CD4-positive, alpha-beta T cell treated with Interleukin-12 subunit alpha and Interleukin-12 subunit beta, for 1 hour (primary cell): Measurements from ENCODE around the gene GOLGB1.
"Not testable (repeated sequence)": the region's sequence is repeated elsewhere in the genome, so short reads cannot be mapped to it uniquely, and the experiment has no call there.

Source experiments
- DNase-seq: peaks from one replicate; pipeline ENCODE4 v3.0.0-alpha.2; 2020

GOLGB1 gene

DNA sequence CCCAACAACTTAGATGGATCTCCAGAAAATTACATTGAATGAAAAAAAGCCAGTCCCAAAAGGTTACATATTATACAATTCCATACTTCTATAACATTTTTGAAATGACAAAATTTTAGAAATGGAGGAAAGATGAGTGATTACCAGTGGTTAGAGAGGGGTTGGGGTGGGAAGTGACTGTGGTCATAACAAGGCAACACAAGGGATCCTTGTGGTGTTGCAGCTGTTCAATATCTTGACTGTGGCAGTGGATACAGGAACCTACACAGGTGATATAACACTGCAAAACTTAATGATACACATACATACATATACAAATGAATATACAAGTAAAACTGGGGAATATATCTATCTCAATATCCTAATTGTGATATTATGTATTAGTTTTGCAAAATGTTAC is 9.6 kb downstream of the GOLGB1 start:
- DNase-seq, result no peak

DNA sequence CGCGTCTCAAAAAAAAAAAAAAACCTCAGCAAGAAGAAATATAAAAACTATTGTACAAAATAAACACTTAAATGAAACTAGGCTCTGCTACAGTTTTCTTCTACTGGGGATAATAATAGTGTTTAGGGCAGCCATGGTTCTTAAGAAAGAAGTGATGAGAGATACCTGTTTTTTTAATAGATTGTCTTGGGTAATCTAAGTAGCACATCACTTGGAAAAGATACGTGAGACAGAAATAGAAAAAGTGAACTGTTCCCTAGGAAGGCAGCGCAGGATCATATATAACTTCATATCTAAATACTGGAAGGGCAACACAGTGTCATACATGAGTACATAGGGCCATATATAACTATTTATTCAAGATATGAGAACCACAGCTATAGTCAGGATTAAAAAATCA is 11.9 kb downstream of the GOLGB1 start:
- no peak for DNase-seq

DNA sequence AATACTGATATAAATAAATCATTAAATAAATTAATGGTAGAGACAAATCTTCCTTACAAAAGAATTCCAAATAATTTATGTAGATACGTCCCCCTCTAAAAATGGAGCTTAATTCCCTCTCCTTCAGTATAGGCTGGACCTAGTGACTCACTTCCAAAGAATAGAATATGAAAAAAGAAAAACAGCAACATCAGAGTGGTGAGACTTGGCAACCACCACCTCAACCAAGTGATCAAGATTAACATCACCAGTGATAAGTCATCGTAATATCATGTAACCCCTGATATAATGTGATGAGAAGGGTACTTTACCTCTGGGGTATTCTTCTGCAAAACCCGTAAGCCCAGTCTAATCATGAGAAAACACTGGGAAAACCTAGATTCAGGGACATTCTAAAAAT is 13.4 kb downstream of the GOLGB1 start:
- no peak for DNase-seq

DNA sequence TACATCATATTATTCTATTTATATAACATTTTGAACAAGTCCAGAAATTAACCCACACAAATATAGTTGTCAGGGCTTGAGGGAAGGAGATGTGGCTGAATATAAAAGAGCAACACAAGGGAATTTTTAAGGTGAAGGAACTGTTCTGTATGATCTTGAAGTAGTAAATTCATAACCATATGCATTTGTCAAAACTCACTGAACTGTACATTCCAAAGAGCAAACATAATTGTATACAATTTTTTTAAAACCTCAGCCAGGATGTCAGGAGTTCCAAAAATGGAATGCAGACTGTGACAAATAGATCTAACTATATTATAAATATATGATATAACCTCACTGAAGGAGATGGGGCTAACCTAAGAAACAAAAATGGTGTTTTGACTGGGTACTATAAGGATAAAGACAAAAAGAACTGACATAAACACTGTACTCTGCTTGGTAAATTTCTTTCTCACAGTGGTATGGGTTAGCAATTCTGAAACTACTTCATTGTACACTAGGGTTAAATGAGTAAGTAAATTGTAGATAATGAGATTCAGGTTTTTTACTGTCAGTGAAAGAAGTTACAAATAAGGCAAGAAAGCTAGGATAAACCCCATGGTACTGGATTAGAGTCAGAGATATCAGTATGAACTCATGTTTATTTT is 14.4 kb downstream of the GOLGB1 start:
- no peak for DNase-seq

DNA sequence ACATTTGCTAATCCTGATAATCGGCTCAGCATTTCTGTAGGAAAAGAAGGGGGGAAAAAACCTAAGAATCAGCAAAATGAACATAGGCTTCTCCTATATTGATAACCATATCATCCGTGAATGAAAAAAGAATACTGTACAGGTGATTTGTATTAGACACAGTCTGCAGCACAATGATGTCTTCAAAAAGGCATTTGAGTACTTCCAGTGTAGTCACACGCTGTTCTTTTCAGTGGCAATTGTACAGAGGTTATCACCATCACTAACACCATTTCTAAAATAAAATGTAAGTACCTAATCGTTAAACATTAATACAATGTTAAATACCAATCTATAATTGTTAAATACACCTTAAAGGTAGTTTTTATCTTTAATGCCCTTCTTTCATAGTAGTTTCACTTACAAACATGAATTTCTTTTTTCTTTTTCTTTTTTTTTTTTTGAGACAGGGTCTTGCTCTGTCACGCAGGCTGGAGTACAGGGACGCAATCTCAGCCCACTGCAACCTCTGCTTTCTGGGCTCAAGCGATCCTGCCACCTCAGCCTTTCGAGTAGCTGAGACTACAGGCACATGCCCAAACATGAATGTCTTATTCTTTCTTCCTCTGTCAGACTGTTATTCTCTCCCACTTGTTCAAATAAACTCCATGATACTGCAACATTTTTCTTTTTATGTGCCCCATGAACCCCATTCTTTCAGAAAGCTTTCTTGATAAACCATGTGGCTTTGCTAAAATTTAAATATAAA is 18.4 kb downstream of the GOLGB1 start:
- no peak for DNase-seq

DNA sequence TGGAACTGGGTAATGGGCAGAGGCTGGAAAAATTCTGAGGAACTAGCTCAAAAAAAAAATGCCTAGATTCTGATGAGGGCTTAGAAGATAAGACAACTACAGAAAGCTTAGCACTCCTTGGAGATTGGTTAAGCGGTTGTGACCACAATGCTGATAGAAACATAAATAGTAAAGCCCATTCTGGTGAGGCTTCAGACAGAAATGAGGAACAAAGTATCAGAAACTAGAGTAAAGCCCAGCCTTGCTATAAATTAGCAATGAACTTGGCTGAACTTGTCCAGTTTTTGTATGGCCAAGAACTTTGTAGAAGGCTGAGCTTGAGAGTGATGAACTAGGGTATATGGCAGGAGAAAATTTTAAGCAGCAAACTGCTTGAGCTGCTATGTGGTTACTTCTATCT is 25.4 kb downstream of the GOLGB1 start:
- DNase-seq, result no peak

DNA sequence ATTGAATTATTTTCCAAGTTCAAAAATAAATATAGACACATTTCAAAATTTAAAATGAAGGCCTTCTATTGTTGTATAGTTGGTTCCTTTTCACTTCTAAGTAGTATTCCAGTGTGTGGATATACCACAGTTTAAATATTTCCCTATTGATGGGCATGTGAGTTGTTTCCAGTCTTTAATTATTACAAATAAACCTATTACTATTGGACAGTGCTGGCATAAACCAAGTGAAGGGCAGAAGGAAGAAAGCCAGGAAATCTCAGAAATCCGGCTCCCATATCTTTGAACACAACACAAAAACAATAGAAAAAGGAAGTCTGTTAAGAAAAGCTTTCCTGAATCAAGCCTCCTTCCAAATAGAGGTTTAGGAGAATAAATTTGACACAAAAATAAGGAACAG is 26.1 kb downstream of the GOLGB1 start:
- no peak for DNase-seq

DNA sequence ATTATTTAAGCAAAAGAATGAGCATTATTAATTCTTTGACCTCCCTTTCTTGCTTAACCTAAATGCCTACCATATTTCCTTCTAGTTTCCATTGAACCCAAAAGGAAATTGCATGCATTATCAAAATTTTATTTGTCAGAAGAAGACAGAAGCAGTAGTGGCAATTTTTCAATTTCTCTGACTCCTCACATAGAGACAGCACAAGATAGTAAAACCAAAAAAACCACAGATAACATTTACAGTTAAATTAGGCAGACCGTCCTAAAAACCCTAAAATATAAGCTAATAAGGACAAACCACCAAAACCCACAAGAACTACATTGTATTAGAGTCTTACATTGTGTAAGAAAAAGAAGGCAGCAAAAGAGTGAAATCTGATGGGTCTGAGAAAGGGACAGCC is 27.1 kb downstream of the GOLGB1 start:
- DNase-seq, result no peak

DNA sequence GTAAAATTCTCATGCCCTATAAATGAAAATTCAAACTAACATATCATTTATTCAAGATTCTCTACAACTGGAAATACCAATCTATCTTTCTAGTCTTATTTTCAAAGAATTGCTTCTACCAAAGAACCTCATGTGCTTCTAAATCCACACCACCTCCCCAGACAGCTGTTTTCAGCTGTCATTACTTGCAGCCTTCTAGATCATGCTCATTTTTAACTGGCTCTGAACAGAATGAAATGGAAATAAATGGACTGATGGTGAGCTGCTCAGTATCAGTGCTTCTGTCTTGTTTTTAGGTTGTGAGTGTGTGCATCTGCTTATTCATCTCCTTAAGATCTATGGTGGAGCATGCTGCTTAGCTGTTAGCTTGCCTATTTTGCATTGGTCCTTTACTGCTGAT is 29.4 kb downstream of the GOLGB1 start:
- no peak for DNase-seq

DNA sequence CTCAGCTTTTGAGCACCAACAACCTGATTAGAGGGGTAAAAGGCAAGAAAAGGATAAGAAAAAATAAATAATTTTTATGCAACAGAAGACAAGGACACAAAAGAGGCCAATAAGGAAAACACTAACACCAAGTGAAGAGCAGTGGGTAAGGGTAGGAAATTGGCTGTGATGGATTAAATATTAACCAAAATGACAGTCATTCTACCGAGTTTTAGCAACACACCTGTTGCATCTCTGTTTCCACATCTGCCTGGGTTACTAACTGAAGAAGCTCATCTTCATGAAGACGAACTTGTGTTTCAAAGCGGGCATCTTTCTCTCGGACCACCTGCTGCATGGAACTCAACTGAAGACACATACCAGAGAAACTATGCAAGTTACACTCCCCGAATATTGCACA is 30.1 kb downstream of the GOLGB1 start:
- DNase-seq, result no peak

DNA sequence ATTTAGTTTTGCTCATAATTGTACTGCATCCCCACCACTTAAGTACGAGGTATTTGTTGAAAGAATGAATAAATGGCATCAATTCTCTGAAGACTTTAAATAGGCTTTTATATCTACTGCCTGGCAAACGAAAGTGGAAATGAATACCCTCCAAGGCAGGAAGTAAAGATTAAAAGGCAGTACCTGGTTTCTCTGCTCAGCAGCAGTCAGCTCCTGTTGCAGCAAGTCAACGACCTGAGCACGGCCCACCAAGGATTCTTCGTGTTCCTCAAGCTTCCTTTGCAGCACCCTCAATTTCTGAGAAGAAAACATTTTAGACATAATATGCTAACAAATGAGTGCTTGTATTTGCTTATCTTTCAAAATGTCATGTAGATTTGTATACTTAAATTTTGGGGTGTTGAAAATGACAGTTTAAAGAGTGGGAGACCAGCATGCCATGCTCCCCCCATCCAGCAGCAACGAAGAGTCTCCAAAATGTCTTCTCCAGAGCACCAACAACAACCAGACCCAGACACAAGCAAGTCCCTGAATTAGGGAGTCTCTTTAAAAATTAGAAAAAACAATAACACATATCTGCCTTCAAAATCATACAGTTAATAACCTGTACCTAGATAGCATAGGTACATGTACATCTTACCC is 31.2 kb downstream of the GOLGB1 start:
- peak; percentile 44 for DNase-seq

DNA sequence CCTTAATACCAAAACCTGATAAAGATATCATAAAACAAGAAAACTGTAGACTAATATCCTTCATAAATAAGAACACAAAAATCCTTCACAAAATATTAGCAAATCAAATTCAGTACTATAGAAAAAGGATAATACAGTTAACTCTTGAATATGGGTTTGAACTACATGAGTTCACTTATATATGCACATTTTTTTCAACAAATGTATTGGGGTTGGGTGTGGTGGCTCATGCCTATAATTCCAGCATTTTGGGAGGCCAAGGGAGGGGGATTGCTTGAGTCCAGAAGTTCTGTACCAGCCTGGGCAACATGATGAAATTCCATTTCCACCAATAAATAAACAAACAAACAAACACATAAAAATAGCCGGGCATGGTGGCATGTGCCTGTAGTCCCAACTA is 39.2 kb downstream of the GOLGB1 start:
- no peak for DNase-seq

DNA sequence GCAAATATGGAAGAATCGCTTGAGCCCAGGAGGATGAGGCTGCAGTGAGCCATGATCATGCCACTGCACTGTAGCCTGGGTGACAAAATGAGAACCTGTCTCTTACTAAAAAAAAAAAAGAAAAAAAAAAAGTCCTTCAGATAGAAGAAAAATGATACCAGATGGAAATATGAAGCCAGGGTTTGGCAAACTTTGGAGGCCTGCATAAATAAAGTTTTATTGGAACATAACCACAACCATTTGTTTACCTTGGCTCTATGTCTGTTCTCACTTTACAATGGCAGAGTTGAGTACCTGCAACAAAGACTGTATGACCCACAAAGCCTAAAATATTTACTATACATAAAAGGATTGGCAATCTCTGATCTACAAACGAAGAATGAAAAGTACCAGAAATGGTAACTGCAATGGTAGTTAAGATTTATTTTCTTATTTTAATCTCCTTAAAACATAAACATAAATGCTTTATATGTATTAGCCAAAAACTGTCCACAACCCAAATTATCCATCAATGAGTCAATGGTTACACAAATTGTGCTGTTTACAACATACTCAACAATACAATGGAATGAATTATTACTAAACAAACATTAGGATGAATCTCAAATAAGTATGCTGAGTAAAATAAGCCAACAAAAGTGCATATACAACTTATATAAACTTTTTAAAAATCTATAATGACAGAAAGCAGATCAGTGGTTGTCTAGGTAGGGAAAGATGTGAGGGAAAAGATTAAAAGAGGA is 41.8 kb downstream of the GOLGB1 start:
- DNase-seq, result no peak

DNA sequence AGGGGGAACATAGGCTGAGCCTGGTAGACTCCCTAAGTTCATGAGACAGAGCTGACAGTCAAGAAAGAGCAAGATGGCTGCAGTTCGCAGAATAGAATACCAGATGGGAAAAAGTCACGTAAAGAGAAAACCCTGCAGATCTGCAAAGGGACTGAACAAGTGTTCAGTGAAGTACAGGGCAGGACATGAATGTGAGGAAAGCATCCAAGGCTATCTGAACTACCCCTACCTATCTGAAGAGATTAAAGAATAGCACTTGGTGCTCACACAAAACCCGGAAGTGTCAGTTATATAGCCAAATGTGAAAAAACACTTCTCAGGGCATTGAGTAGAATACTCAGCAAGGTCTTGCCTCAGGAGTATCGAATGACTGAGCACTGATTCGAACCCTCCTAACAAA is 44.0 kb downstream of the GOLGB1 start:
- no peak for DNase-seq

DNA sequence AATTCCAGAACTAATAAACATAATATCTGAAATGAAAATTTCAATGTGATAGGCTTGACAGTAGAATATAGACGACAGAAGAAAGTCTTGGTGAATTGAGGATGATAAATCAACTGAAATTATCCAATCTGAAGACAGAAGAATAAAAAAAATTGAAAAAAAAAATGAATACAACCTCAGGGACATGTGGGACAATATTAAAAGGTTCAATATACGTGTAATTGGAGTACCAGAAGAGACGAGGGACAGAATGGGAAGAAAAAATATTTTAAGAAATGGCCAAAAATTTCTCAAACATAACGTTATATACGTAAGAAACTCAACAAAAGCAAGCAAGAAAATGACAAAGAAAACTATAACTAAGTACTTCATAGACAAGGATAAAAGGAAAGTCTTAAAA is 45.6 kb downstream of the GOLGB1 start:
- no peak for DNase-seq

DNA sequence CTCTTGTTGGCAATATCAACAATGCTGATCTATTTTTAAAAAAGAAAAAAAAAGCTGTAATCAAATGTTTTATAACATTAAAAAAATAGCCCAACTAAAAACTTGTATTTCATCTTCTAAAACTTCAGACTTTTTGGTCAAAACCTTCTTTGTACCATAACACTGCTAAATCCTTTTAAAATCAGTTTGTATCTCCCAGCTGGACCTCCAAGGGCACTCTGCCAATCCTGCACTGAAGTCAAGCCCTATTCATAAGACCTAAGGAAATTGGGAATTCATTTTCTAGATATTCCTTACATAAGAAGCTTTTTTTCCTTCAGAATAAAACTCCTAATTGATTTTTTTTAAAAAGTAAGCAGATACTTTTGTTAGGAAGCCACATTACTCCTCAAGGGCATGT is 50.6 kb downstream of the GOLGB1 start:
- DNase-seq, result no peak

DNA sequence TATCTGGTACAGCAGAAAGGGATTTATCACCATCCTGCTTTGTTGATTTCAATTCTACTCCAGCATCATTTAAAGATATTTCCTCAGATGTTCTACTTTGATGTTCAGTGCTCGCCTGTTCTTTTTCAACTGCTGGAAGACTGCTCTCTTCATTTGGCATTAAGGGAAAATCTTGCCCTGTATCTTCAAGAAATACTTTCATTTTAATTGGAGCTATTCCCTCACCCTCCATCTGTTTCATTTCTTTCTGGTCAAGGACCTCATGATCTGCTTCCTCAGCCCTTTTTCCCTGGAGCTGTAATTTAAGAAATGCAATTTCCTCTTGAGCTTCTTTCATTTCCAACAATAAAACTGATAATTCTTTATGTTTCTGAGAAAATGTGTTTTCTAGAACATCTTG is 51.1 kb downstream of the GOLGB1 start:
- DNase-seq, result no peak

DNA sequence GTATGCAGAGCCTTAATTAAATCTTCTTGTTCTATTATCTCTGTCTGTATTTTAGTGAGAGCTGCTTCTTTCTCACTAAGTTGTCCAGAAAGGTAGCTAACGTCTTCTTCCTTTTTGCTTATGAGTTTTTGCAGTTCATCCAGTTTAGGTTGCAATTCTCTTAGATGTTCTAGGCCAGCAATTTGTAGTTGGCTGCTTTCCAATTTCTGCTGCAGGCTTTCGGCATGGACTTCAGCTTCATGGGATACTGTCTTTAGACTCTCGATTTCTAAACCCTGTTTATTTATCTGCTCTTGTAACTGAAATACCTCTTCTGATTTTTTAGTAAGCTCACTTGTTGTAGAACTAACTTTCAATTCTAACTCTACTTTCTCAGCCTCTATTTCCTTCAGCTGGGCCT is 53.4 kb downstream of the GOLGB1 start:
- DNase-seq, result no peak

DNA sequence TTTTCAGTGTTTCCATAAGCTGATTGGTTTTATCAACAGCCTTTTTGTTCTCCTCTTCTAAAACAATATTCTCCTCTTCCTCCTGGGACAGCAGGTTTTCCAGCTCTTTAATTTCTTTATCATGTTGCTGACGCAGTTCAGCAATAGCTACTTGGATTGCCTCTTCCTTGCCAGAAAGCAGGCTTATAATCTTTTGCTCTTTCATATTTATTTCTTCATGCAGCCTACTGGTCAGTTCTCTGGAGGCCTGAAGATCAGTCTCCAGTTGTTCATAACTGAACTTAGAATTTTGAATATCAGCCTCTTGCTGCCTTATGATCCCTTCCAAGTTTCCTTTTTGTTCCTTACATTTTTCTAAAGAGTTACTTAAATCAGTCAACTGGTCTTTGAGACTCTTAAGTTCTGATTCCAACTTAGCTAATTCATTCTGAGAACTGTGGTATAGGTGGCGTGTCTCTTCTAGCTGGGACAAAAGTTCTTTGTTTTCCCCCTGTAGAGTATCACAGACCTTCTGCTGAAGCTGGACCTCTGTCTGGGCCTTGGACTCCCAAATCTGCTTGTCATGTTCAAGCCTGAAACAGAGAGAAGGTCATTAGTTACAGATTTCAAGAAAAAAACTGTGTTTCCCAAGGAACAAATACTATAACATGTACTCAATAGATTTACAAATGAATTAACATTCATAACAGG is 57.4 kb downstream of the GOLGB1 start:
- DNase-seq, result no peak

DNA sequence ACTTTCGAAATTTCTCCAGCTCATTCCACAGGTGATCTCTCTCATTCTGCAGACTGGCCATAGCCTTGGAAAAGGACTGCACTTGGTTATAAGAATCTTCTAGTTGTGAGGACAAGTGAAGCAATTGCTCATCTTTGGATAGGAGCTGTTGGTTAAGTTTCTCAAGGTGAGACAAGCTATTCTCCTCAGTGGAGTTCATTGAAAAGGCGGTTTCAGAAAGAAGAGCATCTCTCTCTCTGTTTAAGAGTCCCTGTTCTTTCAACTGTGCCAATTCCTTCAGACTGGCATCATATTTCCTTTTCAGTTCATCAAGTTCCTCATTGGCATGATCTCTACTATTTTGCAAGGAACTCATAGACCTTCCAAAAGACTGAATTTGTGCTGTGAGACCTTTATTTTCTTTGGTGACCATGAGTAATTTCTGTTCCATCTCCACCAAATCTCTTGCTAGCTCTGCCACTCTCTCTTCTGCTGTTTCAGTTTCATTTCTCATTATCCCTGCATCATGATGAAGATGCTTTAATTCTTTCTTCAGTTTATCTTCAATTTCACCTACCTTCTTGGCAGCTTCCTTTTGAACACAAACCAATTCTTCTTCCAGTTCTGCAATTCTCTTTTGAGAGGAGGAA is 58.6 kb downstream of the GOLGB1 start:
- DNase-seq, result no peak

DNA sequence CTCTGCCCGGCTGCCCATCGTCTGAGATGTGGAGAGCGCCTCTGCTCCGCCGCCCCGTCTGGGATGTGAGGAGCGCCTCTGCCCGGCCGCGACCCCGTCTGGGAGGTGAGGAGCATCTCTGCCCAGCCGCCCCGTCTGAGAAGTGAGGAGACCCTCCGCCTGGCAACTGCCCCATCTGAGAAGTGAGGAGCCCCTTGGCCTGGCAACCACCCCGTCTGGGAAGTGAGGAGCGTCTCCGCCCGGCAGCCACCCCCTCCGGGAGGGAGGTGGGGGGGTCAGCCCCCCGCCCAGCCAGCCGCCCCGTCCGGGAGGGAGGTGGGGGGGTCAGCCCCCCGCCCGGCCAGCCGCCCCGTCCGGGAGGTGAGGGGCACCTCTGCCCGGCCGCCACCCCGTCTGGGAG is 60.8 kb downstream of the GOLGB1 start:
- DNase-seq, result not testable (repeated sequence)

DNA sequence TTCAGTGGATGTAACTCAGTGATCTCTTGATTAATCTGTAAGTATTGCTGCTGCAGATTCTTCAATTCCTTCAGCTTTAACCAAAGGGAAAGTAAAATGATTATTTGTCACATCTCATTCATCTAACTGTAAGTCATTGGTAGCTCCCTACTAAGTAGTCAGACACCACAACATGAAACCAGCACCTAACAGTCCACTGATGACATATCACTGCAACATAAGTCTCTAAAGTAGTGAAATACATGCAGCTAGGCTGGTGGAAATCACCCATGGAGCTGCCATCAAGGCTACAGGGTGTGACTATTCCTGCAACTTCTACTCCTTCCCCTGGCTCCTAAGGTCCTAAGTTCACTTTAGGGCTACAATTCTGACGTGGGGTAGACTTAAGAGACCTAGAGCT is 67.7 kb downstream of the GOLGB1 start:
- no peak for DNase-seq

DNA sequence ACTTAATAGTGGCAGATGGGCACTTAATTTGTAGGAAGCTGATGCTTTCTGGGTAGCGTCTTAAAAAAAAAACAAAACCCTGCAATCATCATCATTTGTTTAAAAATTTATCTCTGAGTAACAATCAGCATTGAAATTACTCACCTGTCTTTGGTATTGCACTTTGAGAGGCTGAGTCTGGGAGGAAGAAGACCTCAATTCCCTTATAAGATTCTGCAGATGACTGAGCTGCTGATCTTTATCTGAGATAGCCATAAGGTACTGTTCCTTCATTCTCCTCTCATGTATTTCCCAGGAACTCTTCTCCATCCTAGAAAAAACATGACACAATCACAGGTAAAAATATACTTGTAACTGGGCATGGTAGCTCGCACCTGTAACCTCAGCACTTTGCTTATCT is 72.4 kb downstream of the GOLGB1 start:
- DNase-seq, result no peak
